Measurements from ENCODE around the gene ABHD1.

GRCh38 chr2:27122791-27123190, 824 bp upstream of the ABHD1 start:
- TF ChIP-seq CTCF (IDR thresholded peaks at IDR 0.05) (no peak), POLR2AphosphoS5 (IDR thresholded peaks at IDR 0.05) (no peak), POLR2A (IDR thresholded peaks at IDR 0.05) (no peak)

All from breast epithelium (tissue), 3 donors.